ENCODE data around the gene RAF1. TPM values are rescaled to one million over a fixed set of nuclear protein-coding genes. Genes with fewer than 3 reads are reported as not detected.
A peak's percentile ranks its signal among the peaks of the same experiment; 100 is the strongest.

The RAF1 gene
- total and polyA plus RNA-seq, 2 experiments from 2014 or later: 39.5 to 123 TPM

- Histone ChIP-seq H2AFZ (no peak overlapping the region), H3K4me2 (no peak overlapping the region), H3K27ac (ENCODE audit: low read depth) (no peak overlapping the region), H3K4me1 (ENCODE audit: insufficient read depth) (no peaks in the 10 kb centered on the region), H3K4me3 (no peak overlapping the region), H3K27me3 (ENCODE audit: insufficient read depth) (no peaks in the 10 kb centered on the region), H3K36me3 (ENCODE audit: insufficient read depth) (peaks cover 32% of the 10 kb centered on the region), H4K20me1 (replicated peaks; ENCODE audit: insufficient read depth) (peaks cover 16% of the 10 kb centered on the region), H3K9me2 (ENCODE audit: insufficient read depth) (no peaks in the 10 kb centered on the region), H3F3A (replicated peaks; ENCODE audit: low read depth) (0 out of 2 replicates have a peak, but pooled peaks cover 2% of the 10 kb centered on the region), H3K79me2 (replicated peaks; ENCODE audit: insufficient read depth) (peaks cover 50% of the 10 kb centered on the region)
- no peak overlapping the region for H3K4me3 Mint-ChIP-seq
- H3K27me3 Mint-ChIP-seq (ENCODE audit: insufficient read depth, low read depth, poor library complexity): peaks cover 7% of the 10 kb centered on the region
- H3K9me3 Mint-ChIP-seq: no peaks in the 10 kb centered on the region
- no peak for DNase-seq (ENCODE audit: low spot score)
- no peak overlapping the region for H3K27ac Mint-ChIP-seq
- H3K4me1 Mint-ChIP-seq: 0 out of 3 replicates have a peak, but pooled peaks cover 2% of the 10 kb centered on the region
- ATAC-seq: no peak
- peaks cover 52% of the 10 kb centered on the region for H3K36me3 Mint-ChIP-seq (ENCODE audit: low read depth)
- TF ChIP-seq NANOG (IDR thresholded peaks at IDR 0.05; ENCODE audit: borderline replicate concordance): no peak
- TF ChIP-seq EZH2phosphoT487 (IDR thresholded peaks at IDR 0.05; ENCODE audit: unreplicated experiment): no peak
- no peak for TF ChIP-seq ZNF462 (CRISPR knock-in tag; IDR thresholded peaks at IDR 0.05)
- TF ChIP-seq ZNF331 (CRISPR knock-in tag; IDR thresholded peaks at IDR 0.05; ENCODE audit: low read depth): no peak
- TF ChIP-seq STAT1 (IDR thresholded peaks at IDR 0.05; ENCODE audit: unreplicated experiment): no peak
These were observed 94.1 kb downstream of the RAF1 start for GRCh38 chr3:12569836-12570235.

DNA sequence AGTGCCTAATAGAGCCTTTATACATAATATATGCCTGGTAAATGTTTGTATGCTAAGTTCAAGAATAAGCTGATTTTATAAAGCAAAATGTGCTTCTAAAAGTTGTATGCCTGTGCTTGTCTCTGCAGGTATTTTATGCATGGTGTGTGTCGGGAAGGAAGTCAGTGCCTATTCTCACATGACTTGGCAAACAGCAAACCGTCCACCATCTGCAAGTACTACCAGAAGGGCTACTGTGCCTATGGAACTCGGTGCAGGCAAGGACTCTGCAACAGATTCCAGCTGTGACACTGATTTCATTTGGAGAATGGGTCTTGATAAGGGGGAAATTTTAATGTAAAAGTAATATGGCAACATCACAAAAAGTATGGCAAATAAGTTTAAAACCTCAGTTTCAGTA is 95.2 kb downstream of the RAF1 start:
- Histone ChIP-seq H3K9me2 (ENCODE audit: insufficient read depth) (no peaks in the 10 kb centered on the region), H3K27ac (ENCODE audit: low read depth) (no peak overlapping the region), H2AFZ (no peak overlapping the region), H3K27me3 (ENCODE audit: insufficient read depth) (no peaks in the 10 kb centered on the region), H4K20me1 (replicated peaks; ENCODE audit: insufficient read depth) (peaks cover 27% of the 10 kb centered on the region), H3F3A (replicated peaks; ENCODE audit: low read depth) (0 out of 2 replicates have a peak, but pooled peaks cover 2% of the 10 kb centered on the region), H3K4me3 (no peak overlapping the region), H3K4me2 (no peak overlapping the region), H3K36me3 (ENCODE audit: insufficient read depth) (peaks cover 32% of the 10 kb centered on the region), H3K4me1 (ENCODE audit: insufficient read depth) (no peaks in the 10 kb centered on the region), H3K79me2 (replicated peaks; ENCODE audit: insufficient read depth) (peaks cover 61% of the 10 kb centered on the region)
- Mint-ChIP-seq H3K27ac (peak overlapping the region; percentile 14; the same call in 1 of the 2 replicates), H3K9me3 (no peaks in the 10 kb centered on the region), H3K4me3 (no peak overlapping the region), H3K36me3 (ENCODE audit: low read depth) (peaks cover 41% of the 10 kb centered on the region), H3K27me3 (ENCODE audit: insufficient read depth, low read depth, poor library complexity) (peaks cover 7% of the 10 kb centered on the region), H3K4me1 (0 out of 3 replicates have a peak, but pooled peaks cover 2% of the 10 kb centered on the region)
- DNase-seq (ENCODE audit: low spot score) (no peak), ATAC-seq (no peak)
- TF ChIP-seq NANOG (IDR thresholded peaks at IDR 0.05; ENCODE audit: borderline replicate concordance): no peak
- TF ChIP-seq ZNF331 (CRISPR knock-in tag; IDR thresholded peaks at IDR 0.05; ENCODE audit: low read depth): no peak
- TF ChIP-seq JUNB (IDR thresholded peaks at IDR 0.05; ENCODE audit: unreplicated experiment): no peak
- TF ChIP-seq, protein P1, sequence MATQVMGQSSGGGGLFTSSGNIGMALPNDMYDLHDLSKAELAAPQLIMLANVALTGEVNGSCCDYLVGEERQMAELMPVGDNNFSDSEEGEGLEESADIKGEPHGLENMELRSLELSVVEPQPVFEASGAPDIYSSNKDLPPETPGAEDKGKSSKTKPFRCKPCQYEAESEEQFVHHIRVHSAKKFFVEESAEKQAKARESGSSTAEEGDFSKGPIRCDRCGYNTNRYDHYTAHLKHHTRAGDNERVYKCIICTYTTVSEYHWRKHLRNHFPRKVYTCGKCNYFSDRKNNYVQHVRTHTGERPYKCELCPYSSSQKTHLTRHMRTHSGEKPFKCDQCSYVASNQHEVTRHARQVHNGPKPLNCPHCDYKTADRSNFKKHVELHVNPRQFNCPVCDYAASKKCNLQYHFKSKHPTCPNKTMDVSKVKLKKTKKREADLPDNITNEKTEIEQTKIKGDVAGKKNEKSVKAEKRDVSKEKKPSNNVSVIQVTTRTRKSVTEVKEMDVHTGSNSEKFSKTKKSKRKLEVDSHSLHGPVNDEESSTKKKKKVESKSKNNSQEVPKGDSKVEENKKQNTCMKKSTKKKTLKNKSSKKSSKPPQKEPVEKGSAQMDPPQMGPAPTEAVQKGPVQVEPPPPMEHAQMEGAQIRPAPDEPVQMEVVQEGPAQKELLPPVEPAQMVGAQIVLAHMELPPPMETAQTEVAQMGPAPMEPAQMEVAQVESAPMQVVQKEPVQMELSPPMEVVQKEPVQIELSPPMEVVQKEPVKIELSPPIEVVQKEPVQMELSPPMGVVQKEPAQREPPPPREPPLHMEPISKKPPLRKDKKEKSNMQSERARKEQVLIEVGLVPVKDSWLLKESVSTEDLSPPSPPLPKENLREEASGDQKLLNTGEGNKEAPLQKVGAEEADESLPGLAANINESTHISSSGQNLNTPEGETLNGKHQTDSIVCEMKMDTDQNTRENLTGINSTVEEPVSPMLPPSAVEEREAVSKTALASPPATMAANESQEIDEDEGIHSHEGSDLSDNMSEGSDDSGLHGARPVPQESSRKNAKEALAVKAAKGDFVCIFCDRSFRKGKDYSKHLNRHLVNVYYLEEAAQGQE (IDR thresholded peaks at IDR 0.05; ENCODE audit: unreplicated experiment): no peak
